ACHN (cell line): ENCODE measurements around the gene SLCO3A1.

ENCODE experiments used
- DNase-seq: peaks from one replicate; pipeline ENCODE4 v3.0.0-alpha.2; 2015
- in situ Hi-C: cut with HindIII; loops from 2 replicates; pipeline ENCODE4 v1.10.0; 2017; ENCODE audit warnings: low sequenced_read_pairs, low pct_ligation_motif_present, low pct_unique_long_range_greater_than_20kb

The SLCO3A1 gene

GRCh38 chr15:91970142-91970541, 116.6 kb downstream of the SLCO3A1 start:
- no peak for DNase-seq
- in situ Hi-C loops = no loop called here

DNA sequence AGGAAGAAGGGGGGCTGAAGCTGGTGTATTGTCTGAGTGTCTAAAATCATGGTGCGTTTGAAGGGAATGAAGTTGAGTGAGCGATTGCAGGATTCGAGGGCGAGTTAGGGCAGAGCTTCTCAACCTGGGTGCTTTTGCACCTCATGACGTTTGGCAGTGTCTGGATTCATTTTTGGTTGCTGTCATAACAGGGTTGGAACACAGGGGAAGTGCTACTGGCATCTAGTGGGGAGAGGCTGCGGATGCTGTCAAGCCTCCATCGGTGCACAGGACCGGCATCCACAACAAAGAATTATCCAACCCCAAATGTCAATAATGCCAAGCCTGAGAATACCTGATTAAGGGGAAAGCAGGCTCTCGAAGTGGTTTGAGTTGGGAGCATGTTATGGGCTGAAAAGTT, 120.0 kb downstream of the SLCO3A1 start:
- DNase-seq = no peak
- in situ Hi-C loops = no loop called here

DNA sequence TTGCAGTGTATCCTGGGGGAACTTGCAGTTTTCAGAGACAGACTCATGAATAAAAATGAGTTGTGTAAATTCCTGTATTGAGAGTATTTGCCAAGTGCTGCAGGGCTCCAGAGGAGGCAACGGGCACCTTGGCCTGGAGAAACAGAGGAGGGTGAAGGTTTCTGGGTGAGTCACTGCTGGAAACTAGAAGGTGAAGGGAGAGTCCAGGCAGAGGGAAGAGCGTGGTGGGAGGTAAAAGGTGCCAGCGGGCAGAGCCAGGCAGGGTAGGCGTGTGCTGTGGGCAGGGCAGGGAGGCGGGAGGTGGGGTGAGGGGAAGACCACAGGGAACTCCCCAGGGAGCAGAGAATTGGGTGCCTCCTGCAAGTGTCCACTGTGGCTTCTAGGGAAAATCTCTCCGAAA, 120.8 kb downstream of the SLCO3A1 start:
- in situ Hi-C loops = no loop called here
- DNase-seq = no peak

- in situ Hi-C loops = no loop called here
- no peak for DNase-seq
Observed at GRCh38 chr15:91975241-91975978, 121.9 kb downstream of the SLCO3A1 start.

DNA sequence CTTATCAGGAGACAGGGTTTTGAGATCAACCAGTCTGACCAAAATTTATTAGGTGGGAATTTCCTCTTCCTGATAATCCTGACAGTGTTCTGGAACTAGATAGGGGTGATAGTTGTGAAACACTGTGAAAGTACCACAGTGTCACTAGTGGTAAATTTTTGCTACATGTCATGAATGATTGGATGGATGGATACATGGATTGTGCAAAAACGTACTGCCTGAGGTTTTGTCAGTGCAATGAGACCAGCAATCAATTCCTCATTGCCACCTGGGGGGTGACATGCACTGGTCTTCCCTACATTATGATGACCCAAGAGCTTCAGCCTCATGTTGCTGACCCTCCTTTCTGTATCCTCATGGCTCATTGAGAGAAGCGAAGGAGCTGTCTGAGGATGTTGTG, 123.5 kb downstream of the SLCO3A1 start:
- no peak for DNase-seq
- in situ Hi-C loops = no loop called here

DNA sequence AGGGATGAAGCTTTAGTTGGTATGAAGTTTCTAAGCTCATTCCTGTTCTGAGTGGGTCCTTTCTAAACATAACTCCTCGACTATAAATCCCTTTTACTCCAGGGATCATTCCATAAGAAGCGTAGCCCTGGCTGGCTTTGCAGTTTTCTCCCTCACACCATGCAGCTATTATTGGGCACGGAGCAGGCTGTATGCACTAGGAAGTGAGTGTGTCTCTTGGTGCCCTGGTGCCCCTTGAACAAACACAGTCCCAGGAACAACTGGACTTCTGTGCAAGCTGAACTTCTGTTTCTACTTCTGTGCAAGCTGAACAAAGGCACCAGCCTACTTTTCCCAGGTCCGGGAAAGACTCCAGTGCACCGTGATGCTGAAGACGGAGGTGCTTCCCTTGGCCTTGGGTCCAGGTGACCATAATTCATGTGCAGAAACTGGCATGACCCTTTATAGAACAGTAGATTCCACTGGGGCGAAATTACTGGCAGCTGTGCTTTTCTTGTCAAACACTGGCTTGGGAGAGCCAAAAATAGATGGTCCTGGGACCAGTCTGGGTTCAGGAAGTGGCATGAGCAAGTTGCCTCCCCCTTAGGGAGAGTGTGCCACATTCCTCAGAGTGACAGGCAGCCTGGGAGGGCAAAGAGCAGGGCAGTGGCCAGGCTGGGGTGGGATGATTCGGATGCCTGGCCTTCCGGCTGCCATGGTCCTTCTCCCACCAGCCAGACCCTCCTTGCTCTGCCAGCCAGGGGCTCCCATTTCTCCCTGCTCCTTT, 127.2 kb downstream of the SLCO3A1 start:
- no peak for DNase-seq
- in situ Hi-C loops = no loop called here

DNA sequence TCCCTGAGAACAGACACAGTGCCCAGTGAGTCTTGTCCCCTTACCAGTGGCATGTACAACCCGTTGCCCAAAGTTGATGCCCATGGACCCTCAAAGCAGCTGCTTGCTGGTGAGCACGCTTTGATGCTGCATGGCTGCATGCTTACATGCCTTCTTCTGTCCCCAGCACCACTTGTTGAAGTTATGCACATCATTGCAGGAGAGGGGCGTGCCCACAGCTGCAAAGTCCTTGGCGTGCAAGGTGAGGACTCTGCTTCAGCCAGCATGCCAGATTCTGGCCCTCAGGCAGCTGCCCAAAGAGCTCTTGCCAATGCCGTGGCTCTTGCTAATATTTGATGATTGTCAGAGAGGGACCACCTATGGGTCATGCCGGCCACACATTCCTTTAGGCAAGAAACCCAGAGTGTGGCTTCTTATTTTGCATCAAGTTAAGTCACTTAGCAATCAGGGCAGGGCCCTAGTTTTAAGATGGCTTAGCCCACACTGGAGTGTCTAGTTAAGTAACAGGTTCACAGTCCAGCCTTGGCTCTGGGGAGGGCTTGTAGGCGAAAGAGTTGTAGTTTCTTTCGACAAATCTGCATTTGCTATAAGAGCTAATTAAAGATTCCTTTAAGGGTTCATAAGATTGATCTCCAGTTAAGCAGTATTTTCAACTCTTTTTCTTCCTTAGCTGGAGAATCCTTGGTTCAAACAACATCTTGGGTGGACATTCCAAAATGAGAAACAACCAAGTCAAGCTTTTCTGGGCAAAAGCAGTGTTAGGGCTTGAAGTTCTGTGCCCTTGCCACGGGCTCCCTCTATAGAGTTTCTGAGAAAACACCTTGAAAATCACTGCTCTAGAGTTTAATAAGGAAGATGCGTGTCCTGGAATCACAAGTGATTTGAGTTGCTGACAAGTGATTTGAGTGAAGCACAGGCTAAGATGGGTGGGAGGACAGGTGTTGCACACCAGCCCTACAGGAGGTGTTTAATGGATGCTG, 128.6 kb downstream of the SLCO3A1 start:
- no peak for DNase-seq
- in situ Hi-C loops = no loop called here

- DNase-seq = no peak
- in situ Hi-C loops = no loop called here
Observed at GRCh38 chr15:91983729-91984340, 130.3 kb downstream of the SLCO3A1 start.

- no peak for DNase-seq
- in situ Hi-C loops = no loop called here
Observed at GRCh38 chr15:91985297-91985696, 131.8 kb downstream of the SLCO3A1 start.

- no peak for DNase-seq
- in situ Hi-C loops = no loop called here
Observed at GRCh38 chr15:91988071-91988470, 134.6 kb downstream of the SLCO3A1 start.

- no peak for DNase-seq
- in situ Hi-C loops = no loop called here
Observed at GRCh38 chr15:91988655-91989054, 135.1 kb downstream of the SLCO3A1 start.

DNA sequence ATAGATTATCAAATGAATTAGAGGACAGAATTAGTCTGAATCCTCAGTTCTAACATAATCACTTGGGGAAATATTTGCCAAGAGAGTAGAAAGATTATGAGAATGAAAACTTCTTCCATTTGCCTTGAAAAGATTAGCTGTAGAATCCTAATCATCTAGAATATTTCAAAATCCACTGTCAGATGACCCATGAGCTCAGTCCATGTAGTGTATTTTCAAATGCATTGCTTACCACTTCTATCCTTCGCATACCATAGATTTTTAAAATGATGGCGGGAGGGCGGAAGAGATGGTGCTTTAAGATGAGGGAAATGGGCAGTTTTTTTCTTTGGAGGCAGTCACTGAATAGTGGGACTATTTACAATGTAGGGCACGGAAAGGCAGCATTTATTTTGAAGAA, 136.3 kb downstream of the SLCO3A1 start:
- in situ Hi-C loops = no loop called here
- DNase-seq = no peak

DNA sequence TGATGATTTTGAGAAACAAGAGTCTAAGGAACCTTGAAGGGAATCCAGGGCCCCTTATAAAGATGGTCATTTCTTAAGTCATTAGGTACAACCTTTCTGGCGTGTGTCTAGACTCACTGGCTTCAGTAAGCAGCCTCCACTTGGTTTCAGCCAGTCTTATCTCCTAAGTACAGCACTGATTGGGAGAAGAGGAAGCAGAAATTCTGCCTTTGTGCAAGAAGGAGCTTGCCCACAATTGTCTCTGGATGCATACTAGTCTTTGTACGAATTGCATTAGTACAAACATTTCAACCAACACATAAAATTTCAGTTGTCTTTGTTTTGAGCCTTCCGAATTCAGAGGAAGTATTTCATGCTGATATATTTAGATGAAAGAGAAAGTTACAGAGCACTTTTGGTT, 139.4 kb downstream of the SLCO3A1 start:
- in situ Hi-C loops = no loop called here
- no peak for DNase-seq

DNA sequence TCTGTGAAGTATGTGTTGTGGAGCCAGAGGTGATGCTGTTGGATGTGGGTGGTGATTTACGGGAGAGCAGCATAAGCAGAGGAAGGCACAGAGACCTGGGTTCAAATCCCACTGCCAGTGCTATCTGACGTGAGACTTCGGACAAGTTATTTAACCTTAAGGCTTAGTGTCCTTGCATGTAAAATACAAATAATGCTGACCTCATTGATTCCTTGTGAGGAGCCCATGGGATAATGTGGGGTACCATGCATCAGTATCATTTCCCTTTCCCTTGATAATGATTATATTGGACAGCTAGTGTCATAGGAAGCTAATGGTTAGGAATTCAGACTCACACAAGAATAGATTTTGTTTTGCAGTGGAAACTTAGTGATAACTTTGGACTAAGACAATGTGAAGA, 141.6 kb downstream of the SLCO3A1 start:
- in situ Hi-C loops = no loop called here
- DNase-seq = no peak

DNA sequence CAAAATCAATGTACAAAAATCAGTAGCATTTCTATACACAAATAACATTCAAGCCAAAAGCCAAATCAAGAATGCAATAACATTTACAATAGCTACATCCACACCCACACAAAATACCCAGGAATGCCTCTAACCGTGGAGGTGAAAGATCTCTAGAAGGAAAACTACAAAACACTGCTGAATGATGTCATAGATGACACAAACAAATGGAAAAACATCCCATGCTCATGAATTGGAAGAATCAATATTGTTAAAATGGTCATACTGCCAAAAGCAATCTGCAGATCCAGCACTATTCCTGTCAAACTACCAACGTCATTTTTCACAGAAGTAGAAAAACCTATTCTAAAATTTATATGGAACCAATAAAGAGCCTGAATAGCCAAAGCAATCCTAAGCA, 143.7 kb downstream of the SLCO3A1 start:
- DNase-seq = no peak
- in situ Hi-C loops = no loop called here

DNA sequence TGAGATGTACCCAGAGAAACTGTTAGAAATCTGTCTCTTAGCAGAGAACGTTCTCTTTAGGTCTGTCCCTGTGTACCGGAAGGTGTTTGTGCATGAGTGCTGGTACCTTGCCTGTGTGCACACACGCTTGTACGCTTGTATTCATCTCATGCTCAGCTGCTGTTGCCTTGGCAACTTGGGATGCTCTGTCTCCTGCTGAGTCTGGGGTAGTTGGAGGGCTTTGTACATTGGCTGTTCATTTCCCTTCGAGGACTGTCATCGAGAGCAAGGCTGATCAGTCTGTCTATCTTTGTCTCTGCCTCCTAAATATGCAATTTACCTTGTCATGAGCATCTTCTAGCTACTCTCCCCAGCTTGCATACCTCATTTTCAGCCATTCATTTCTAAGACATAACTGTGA, 147.2 kb downstream of the SLCO3A1 start:
- DNase-seq = no peak
- in situ Hi-C loops = no loop called here

GRCh38 chr15:92001307-92001706, 147.8 kb downstream of the SLCO3A1 start:
- no peak for DNase-seq
- in situ Hi-C loops = no loop called here

DNA sequence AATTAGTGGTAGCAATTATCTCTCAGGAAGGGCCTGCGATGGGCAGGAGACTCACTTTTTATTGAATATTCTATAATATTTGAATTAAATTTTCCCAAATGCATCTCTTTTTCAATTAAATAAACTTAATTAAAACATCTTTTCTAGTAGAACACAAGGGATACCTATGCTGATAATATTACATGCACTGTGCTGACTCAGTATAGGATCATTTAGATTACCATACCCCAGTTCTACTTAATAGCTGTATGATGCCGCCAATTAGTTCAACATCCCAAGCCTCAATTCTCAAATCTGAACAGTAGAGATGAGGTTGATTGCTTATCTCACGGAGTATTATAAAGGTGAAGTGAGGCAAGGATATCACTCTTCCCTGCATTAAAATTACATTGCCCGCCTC, 149.2 kb downstream of the SLCO3A1 start:
- in situ Hi-C loops = no loop called here
- no peak for DNase-seq
